ENCODE results near the gene PKD1.

The PKD1 gene

DNA sequence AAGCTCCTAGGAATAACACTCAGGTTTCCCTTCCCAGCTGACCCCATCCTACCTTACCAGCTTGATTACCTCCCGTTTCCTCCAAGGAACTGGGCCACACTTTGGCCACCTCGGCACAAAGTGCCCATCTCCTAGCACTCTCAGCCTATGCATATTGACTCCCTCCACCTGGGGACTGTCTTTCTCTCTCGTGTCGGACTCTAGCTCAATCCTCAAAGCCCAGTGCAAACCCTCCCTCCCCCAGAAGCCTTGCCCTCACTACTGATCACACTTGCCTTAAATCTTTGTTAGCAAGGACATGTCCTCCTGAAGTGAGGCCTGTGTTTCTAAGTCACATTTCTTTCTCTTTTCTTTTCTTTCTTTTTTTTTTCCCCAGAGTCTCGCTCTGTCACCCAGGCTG is 10.1 kb upstream of the PKD1 start:
- H3K4me1 ChIP-seq (ENCODE audit: control insufficient read depth, insufficient read depth, low read length) = peaks cover 4% of the 10 kb centered on the region
- no peak overlapping the region for H3K27ac ChIP-seq (ENCODE audit: extremely low read depth, low read depth, low read length)
- CTCF ChIA-PET = interaction anchor here (0.6 to 2.8 kb wide), 4 partner anchors 24 to 142 kb away, joined by 3 to 13 read pairs (median 3); no protein-coding TSS in a partner anchor
- POLR2A ChIA-PET = interaction anchor here (9.4 kb wide), 1 partner anchor 9 kb away, joined by 92 read pairs; the partner anchor contains the start of gene TRAF7
- no peaks in the 10 kb centered on the region for H3K9me3 ChIP-seq (ENCODE audit: control insufficient read depth, insufficient read depth, low read depth, low read length)
- no peak overlapping the region for H3K4me3 ChIP-seq (ENCODE audit: low read depth, low read length)
- no peaks in the 10 kb centered on the region for H3K36me3 ChIP-seq (ENCODE audit: control insufficient read depth in 2 of 2, insufficient read depth in 1 of 2, low read length in 2 of 2)
- TF ChIP-seq ZNF112 (tag by site-specific recombination; IDR thresholded peaks at IDR 0.05) (no peak), ZNF600 (tag by site-specific recombination; IDR thresholded peaks at IDR 0.05) (peak; percentile 85), ZNF521 (tag by site-specific recombination; IDR thresholded peaks at IDR 0.05) (no peak), ZFP3 (tag by site-specific recombination; IDR thresholded peaks at IDR 0.05; ENCODE audit: low read depth) (peak; percentile 92), ZNF138 (tag by site-specific recombination; IDR thresholded peaks at IDR 0.05; ENCODE audit: borderline replicate concordance) (no peak), ZNF416 (tag by site-specific recombination; IDR thresholded peaks at IDR 0.05) (no peak), ZNF529 (tag by site-specific recombination; IDR thresholded peaks at IDR 0.05; ENCODE audit: insufficient replicate concordance) (no peak)
- TF ChIP-seq, protein P1, sequence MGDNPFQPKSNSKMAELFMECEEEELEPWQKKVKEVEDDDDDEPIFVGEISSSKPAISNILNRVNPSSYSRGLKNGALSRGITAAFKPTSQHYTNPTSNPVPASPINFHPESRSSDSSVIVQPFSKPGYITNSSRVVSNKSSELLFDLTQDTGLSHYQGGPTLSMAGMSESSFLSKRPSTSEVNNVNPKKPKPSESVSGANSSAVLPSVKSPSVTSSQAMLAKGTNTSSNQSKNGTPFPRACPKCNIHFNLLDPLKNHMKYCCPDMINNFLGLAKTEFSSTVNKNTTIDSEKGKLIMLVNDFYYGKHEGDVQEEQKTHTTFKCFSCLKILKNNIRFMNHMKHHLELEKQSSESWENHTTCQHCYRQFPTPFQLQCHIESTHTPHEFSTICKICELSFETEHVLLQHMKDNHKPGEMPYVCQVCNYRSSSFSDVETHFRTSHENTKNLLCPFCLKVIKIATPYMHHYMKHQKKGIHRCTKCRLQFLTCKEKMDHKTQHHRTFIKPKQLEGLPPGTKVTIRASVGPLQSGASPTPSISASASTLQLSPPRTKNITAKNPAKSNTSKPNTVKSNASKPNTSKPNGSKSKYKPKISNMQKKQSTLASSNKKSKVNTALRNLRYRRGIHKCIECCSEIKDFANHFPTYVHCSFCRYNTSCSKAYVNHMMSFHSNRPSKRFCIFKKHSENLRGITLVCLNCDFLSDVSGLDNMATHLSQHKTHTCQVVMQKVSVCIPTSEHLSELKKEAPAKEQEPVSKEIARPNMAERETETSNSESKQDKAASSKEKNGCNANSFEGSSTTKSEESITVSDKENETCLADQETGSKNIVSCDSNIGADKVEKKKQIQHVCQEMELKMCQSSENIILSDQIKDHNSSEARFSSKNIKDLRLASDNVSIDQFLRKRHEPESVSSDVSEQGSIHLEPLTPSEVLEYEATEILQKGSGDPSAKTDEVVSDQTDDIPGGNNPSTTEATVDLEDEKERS (tag by site-specific recombination; IDR thresholded peaks at IDR 0.05) = no peak

DNA sequence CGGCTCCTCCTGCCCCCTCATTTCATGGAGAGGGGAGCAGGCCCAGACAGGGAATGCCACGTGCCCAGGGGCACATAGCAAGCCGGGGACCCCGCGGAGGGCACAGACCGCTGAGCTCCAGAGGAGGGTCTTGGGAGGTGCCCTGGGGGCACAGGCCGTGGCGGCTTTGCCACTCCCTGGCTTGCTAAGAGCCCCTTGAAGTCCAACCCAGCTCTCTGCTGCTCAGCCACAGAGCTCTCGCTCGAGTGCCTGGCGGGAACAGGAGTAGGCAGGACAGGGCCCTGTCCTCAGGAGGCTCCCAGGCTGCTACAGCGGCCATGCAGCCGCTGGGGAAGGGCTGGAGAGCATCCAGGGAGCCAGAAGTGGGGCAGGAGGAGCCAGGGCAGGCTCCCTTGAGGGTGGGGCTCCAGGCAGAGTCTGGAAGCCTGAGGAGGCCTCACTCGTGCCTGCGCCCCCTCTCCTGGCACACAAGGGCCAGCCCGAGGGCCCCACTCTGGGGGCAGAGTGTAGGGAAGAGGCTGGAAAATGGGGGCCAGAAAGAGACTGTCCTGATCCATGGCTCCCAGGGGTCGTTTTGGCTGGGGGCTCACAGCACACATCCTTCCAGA is 8.3 kb upstream of the PKD1 start:
- CTCF ChIA-PET = interaction anchor here (0.6 kb wide), 2 partner anchors 69 to 127 kb away, joined by 3 to 4 read pairs; no protein-coding TSS in a partner anchor
- Histone ChIP-seq H3K27ac (ENCODE audit: extremely low read depth, low read depth, low read length) (no peak overlapping the region), H3K4me1 (ENCODE audit: control insufficient read depth, insufficient read depth, low read length) (peaks cover 1% of the 10 kb centered on the region), H3K4me3 (ENCODE audit: low read depth, low read length) (no peak overlapping the region), H3K36me3 (ENCODE audit: control insufficient read depth in 2 of 2, insufficient read depth in 1 of 2, low read length in 2 of 2) (no peaks in the 10 kb centered on the region), H3K9me3 (ENCODE audit: control insufficient read depth, insufficient read depth, low read depth, low read length) (no peaks in the 10 kb centered on the region)
- POLR2A ChIA-PET = interaction anchor here (0.6 to 9.4 kb wide), 2 partner anchors 11 to 123 kb away, joined by 4 to 92 read pairs; partner anchors contain the start of gene TRAF7
- TF ChIP-seq ZNF335 (tag by site-specific recombination; conservative IDR thresholded peaks at IDR 0.05) (peak; percentile 84), ZNF223 (tag by site-specific recombination; IDR thresholded peaks at IDR 0.05) (0 out of 2 replicates have a peak, but pooled peaks have one; percentile 26), ZNF792 (tag by site-specific recombination; IDR thresholded peaks at IDR 0.05) (no peak)

DNA sequence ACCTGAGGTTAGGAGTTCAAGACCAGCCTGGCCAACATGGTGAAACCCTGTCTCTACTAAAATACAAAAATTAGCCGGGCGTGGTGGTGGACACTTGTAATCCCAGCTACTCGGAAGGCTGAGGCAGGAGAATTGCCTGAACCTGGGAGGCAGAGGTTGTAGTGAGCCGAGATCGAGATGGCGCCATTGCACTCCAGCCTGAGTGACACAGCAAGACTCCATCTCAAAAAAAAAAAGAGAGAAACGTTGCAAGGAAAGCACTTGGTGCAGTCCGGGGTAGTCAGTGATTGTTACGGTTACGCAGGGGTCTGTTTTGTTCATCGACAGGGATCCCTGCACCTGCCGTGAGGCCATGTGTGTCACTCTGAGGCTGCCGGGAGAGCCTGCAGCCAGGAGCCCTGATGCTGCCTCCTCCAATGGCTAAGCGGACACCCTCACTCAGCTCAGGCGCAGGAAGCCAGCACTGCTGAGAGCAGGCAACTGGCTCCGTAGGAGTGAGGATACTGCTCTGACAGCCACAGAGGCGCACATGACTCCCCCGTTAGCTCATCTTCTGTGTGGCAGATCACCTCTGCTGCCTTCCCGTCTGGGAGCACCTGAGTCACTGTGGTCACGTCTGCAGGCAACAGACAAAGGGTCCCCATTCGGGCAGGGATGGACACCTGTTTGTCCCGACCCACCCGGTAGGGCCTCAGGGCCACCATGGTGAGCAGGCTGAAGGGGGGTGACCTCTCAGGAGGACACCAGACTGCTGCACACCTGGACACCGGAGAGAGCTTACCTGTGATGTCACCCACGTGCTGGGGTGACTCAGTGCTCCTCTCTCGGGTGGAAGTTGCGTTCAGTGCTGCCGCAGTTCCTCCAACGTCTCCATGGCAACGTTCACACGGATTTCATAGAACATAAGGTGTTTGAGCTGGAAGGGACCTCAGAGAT is 7.5 kb upstream of the PKD1 start:
- POLR2A ChIA-PET = interaction anchor here (0.6 to 9.4 kb wide), 2 partner anchors 12 to 122 kb away, joined by 4 to 92 read pairs; partner anchors contain the start of gene TRAF7
- peak; percentile 47; the same call in 1 of the 2 replicates for TF ChIP-seq ZEB2 (tag by site-specific recombination; IDR thresholded peaks at IDR 0.05)
- no peak for TF ChIP-seq ZNF19 (tag by site-specific recombination; IDR thresholded peaks at IDR 0.05; ENCODE audit: low read depth)
- no peak for TF ChIP-seq GFI1B (tag by site-specific recombination; IDR thresholded peaks at IDR 0.05)
- H3K4me1 ChIP-seq (ENCODE audit: control insufficient read depth, insufficient read depth, low read length) = no peaks in the 10 kb centered on the region
- H3K9me3 ChIP-seq (ENCODE audit: control insufficient read depth, insufficient read depth, low read depth, low read length) = no peaks in the 10 kb centered on the region
- H3K27ac ChIP-seq (ENCODE audit: extremely low read depth, low read depth, low read length) = no peak overlapping the region
- H3K4me3 ChIP-seq (ENCODE audit: low read depth, low read length) = no peak overlapping the region
- CTCF ChIA-PET = interaction anchor here (0.6 kb wide), 1 partner anchor 127 kb away, joined by 4 read pairs; no protein-coding TSS in a partner anchor
- H3K36me3 ChIP-seq (ENCODE audit: control insufficient read depth in 2 of 2, insufficient read depth in 1 of 2, low read length in 2 of 2) = no peaks in the 10 kb centered on the region
